Measurements from ENCODE around the gene PSD4. TPM values are rescaled to one million over a fixed set of nuclear protein-coding genes. Genes with fewer than 3 reads are reported as not detected.

The PSD4 gene
- total and polyA plus RNA-seq, 2 of the 4 experiments (the other 2 are of a cell fraction): 0.36 to 0.70 TPM

GRCh38 chr2:113206251-113206650 lies 32.5 kb downstream of the PSD4 start:
- Histone ChIP-seq H3K56ac (ENCODE audit: extremely low read depth, insufficient read depth, low read length) (no peak overlapping the region), H3K18ac (ENCODE audit: low read depth, low read length) (no peak overlapping the region), H4K20me1 (ENCODE audit: insufficient read depth, low read length) (no peaks in the 10 kb centered on the region), H4K8ac (ENCODE audit: low read depth in 2 of 2, low read length in 2 of 2) (no peak overlapping the region), H3K9me1 (ENCODE audit: insufficient read depth, low read length) (peaks cover 11% of the 10 kb centered on the region), H2BK5ac (ENCODE audit: low read depth, low read length, poor library complexity, severe bottlenecking) (no peak overlapping the region), H3K14ac (replicated peaks; ENCODE audit: low read depth, low read length) (no peak overlapping the region), H3K4ac (ENCODE audit: low read depth, low read length) (no peak overlapping the region), H4K91ac (ENCODE audit: insufficient read depth, low read depth, low read length) (no peak overlapping the region), H3K27ac (ENCODE audit: insufficient read depth, low read length) (no peak overlapping the region), H2AK5ac (ENCODE audit: low read depth, low read length) (no peak overlapping the region), H3K4me3 (ENCODE audit: insufficient read depth, low read depth, low read length) (no peak overlapping the region), H3K9ac (ENCODE audit: low read depth, low read length) (no peak overlapping the region), H2BK20ac (ENCODE audit: low read depth, low read length) (no peak overlapping the region), H2BK15ac (ENCODE audit: low read depth, low read length) (no peak overlapping the region), H4K5ac (ENCODE audit: low read depth, low read length) (no peak overlapping the region), H3K79me1 (ENCODE audit: low read depth in 1 of 2, low read length in 2 of 2) (no peaks in the 10 kb centered on the region), H3K9me3 (ENCODE audit: control insufficient read depth, insufficient read depth, low read length) (no peaks in the 10 kb centered on the region), H3K4me2 (ENCODE audit: low read depth, low read length) (no peak overlapping the region), H3K36me3 (ENCODE audit: control insufficient read depth, insufficient read depth, low read length) (no peaks in the 10 kb centered on the region), H2AK9ac (replicated peaks; ENCODE audit: low read depth, low read length, poor library complexity) (no peak overlapping the region), H2AFZ (replicated peaks; ENCODE audit: low read length, poor library complexity) (no peak overlapping the region), H3K4me1 (ENCODE audit: control insufficient read depth, insufficient read depth, low read length) (peaks cover 11% of the 10 kb centered on the region), H2BK120ac (ENCODE audit: low read depth, low read length) (no peak overlapping the region), H3K27me3 (ENCODE audit: control insufficient read depth, insufficient read depth, low read length) (peaks cover 2% of the 10 kb centered on the region; the same call in 1 of the 2 replicates), H3K23ac (ENCODE audit: low read depth, low read length) (no peak overlapping the region)
- dilution Hi-C loops (cut with HindIII; ENCODE audit: low sequenced_read_pairs, unreplicated experiment): no loop called here
- in situ Hi-C loops (cut with MboI; ENCODE audit: low sequenced_read_pairs): no loop called here
- no TSS peak for BruUV-seq (replicated peaks)
- ChIA-PET POLR2A (ENCODE audit: unreplicated experiment) (no interaction called here), CTCF (no interaction called here)
- WGBS, 2 experiments (ENCODE audit: extremely low coverage in 2 of 2, insufficient read length in 1 of 2): 82% methylated on average over 3 of the region's 6 CpGs; no CpG with 5 or more reads in 1 of the 2 experiments
- TF ChIP-seq SMC3 (IDR thresholded peaks at IDR 0.05; ENCODE audit: low read depth, low read length) (no peak), CTCF (conservative IDR thresholded peaks at IDR 0.05; ENCODE audit: low read depth, low read length) (no peak)
- intact Hi-C loops (cut with micrococcal nuclease): no loop called here
- DNase-seq: no peak
- ATAC-seq (ENCODE audit: low read depth): no peak
